B cell (primary cell): ENCODE measurements around the gene MBNL2. TPM values are rescaled to one million over a fixed set of nuclear protein-coding genes. Genes with fewer than 3 reads are reported as not detected.

Source experiments
- ATAC-seq: fragments of 200-7000 bp; cut with Tn5 transposase; one replicate; pipeline ENCODE4 v1.10.0; 2021; ENCODE audit warnings: low read depth, mild to moderate bottlenecking, moderate number of reproducible peaks, moderate library complexity
- CTCF ChIA-PET: fragments of 350-600 bp; sonication (Branson Sonifier 250); formaldehyde crosslinking; loops from one replicate; lab custom pipeline; 2021; ENCODE audit warnings: antibody characterized with exemption, inconsistent platforms; lab: Charles Lee
- POLR2A ChIA-PET: fragments of 350-600 bp; sonication (Branson Sonifier 250); formaldehyde crosslinking; loops from one replicate; lab custom pipeline; 2021; ENCODE audit warnings: antibody characterized with exemption; lab: Charles Lee
- DNase-seq: peaks from one replicate; pipeline ENCODE4 v3.0.0; 2013
- H2AFZ ChIP-seq: 2 replicates; pipeline ENCODE4 v1.6.1; 2012; ENCODE audit warnings: mild to moderate bottlenecking, low read depth, low read length; ENCODE audit not compliant: insufficient read depth, poor library complexity, severe bottlenecking
- H3K27ac ChIP-seq, 2 donors: 1 replicate in 1 of 2; 2 replicates in 1 of 2; pipeline ENCODE4 v1.5.1; 2012 to 2013; ENCODE audit warnings: low read length in 2 of 2, mild to moderate bottlenecking in 2 of 2, moderate library complexity in 1 of 2
- H3K27me3 ChIP-seq, 4 experiments: fragments of 200-600 bp in 1 of 4; sonication (generic) in 1 of 4; replicated peaks in 1 of 4; 1 replicate in 2 of 4; 2 replicates in 2 of 4; pipeline versions ENCODE4 v1.6.1 to v1.7.0; 2013 to 2016; ENCODE audit warnings: low read length in 3 of 4, mild to moderate bottlenecking in 2 of 4, mixed read lengths in 1 of 4, moderate library complexity in 1 of 4; ENCODE audit not compliant: insufficient read depth in 4 of 4, control insufficient read depth in 3 of 4; ENCODE audit errors: control extremely low read depth in 1 of 4
- H3K36me3 ChIP-seq, 2 experiments: replicated peaks in 1 of 2; 1 replicate in 1 of 2; 2 replicates in 1 of 2; pipeline versions ENCODE4 v1.6.1 to v1.7.1; 2013; ENCODE audit warnings: low read length in 1 of 2; ENCODE audit not compliant: insufficient read depth in 2 of 2, control insufficient read depth in 1 of 2; ENCODE audit errors: control extremely low read depth in 1 of 2, extremely low read depth in 1 of 2
- H3K4me1 ChIP-seq, 2 donors: fragments of 200-600 bp in 1 of 2; sonication (generic) in 1 of 2; 1 replicate in 1 of 2; 2 replicates in 1 of 2; pipeline versions ENCODE4 v1.5.1 to v1.6.1; 2013 to 2017; ENCODE audit warnings: low read length in 2 of 2; ENCODE audit not compliant: control insufficient read depth in 2 of 2, insufficient read depth in 2 of 2
- H3K4me2 ChIP-seq: replicated peaks from 2 replicates; pipeline ENCODE3; 2012; ENCODE audit warnings: mild to moderate bottlenecking, low read depth, low read length; ENCODE audit not compliant: poor library complexity, severe bottlenecking
- H3K4me3 ChIP-seq, 5 experiments: fragments of 200-600 bp in 1 of 5; sonication (generic) in 1 of 5; 1 replicate in 3 of 5; 2 replicates in 2 of 5; pipeline versions ENCODE4 v1.5.1 to v1.7.0; 2011 to 2016; ENCODE audit warnings: low read length in 4 of 5, mild to moderate bottlenecking in 4 of 5, low read depth in 2 of 5, control low read depth in 1 of 5, moderate library complexity in 1 of 5; ENCODE audit not compliant: insufficient read depth in 1 of 5; ENCODE audit errors: control extremely low read depth in 1 of 5, extremely low read depth in 1 of 5
- H3K79me2 ChIP-seq: fragments of 200-600 bp; sonication (generic); one replicate; pipeline ENCODE4 v1.6.0; 2016; ENCODE audit warnings: low read length; ENCODE audit not compliant: control insufficient read depth, insufficient read depth
- H3K9ac ChIP-seq: fragments of 200-600 bp; sonication (generic); 2 replicates; pipeline ENCODE4 v1.6.1; 2017; ENCODE audit warnings: mild to moderate bottlenecking, low read length, moderate library complexity
- H3K9me3 ChIP-seq, 3 donors: one replicate each; pipeline versions ENCODE4 v1.6.1 to v1.7.1; 2013; ENCODE audit warnings: low read length in 2 of 3; ENCODE audit not compliant: control insufficient read depth in 2 of 3, insufficient read depth in 1 of 3; ENCODE audit errors: control extremely low read depth in 1 of 3
- H4K20me1 ChIP-seq: 2 replicates; pipeline ENCODE4 v1.6.0; 2012; ENCODE audit warnings: mild to moderate bottlenecking, low read length; ENCODE audit not compliant: insufficient read depth, control insufficient read depth, poor library complexity, severe bottlenecking
- H3K27ac Mint-ChIP-seq: one replicate; pipeline ENCODE4 v1.8.0; 2021; ENCODE audit warnings: mixed read lengths
- H3K27me3 Mint-ChIP-seq: one replicate; pipeline ENCODE4 v1.8.0; 2021; ENCODE audit warnings: mixed read lengths
- H3K4me1 Mint-ChIP-seq: one replicate; pipeline ENCODE4 v1.8.0; 2021; ENCODE audit warnings: mixed read lengths
- H3K4me3 Mint-ChIP-seq: one replicate; pipeline ENCODE4 v1.8.0; 2021; ENCODE audit warnings: mixed read lengths
- H3K9me3 Mint-ChIP-seq: one replicate; pipeline ENCODE4 v1.8.0; 2022; ENCODE audit warnings: mixed read lengths; ENCODE audit not compliant: insufficient read depth
- EZH2 ChIP-seq: IDR thresholded peaks from 2 replicates; pipeline ENCODE4 v1.6.1; 2012; ENCODE audit warnings: borderline replicate concordance, low read depth, mild to moderate bottlenecking, moderate library complexity, low read length; ENCODE audit not compliant: insufficient read depth, poor library complexity, severe bottlenecking
- WGBS: methylation state at CpG from one replicate; pipeline ENCODE4 v1.1.5; 2013; ENCODE audit warnings: missing lambda C conversion rate; ENCODE audit not compliant: insufficient coverage; 5-methylcytosine and 5-hydroxymethylcytosine counted together
- intact Hi-C: fragments of 100-400 bp; cut with micrococcal nuclease; formaldehyde crosslinking; loops from one replicate; pipeline ENCODE4 v1.10.0; 2022
- polyA plus RNA-seq: library from polyadenylated mRNA; depleted of rRNA; stranded (reverse); fragments of >200 nt; gene quantifications from 2 replicates; pipeline ENCODE4 v1.2.3, GENCODE V29; 2012
- total RNA-seq, 2 donors: library from RNA; stranded (reverse); fragments of 120-200 nt in 1 of 2; gene quantifications; 1 replicate in 1 of 2; 2 replicates in 1 of 2; pipeline versions ENCODE4 v1.2.3 to v1.2.4, GENCODE V29; 2013 to 2022
- TF ChIP-seq, protein P1 (sequence below): fragments of 200-600 bp; IDR thresholded peaks from one replicate; pipeline ENCODE4 v1.8.0; 2022; ENCODE audit warnings: antibody characterized with exemption, mild to moderate bottlenecking

The MBNL2 gene
- total and polyA plus RNA-seq, 2 donors (not counting 1 experiment from before 2014, with no cell fraction given), result 6.9 to 50.1 TPM

DNA sequence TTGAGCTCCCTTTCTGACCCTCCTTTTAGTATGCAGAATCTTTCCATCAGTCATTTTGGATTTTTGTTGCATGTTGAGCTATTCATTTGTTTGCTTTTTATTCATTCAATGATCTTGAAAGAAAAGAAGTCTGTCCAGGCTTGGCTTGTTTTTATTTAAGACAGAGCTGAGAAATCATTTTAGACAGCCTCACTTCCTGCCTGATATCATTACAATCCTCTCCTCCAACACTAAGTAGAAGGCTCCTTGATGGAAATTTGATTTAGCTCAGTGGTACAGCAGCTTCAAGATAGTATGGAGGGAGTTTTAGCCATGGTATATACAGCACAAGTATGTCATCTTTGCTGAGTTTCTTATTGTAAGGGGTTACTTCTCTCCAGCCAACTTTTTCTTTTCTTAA, 28.4 kb downstream of the MBNL2 start:
- H3K27me3 ChIP-seq, result no peaks in the 10 kb centered on the region
- Mint-ChIP-seq H3K4me3 (no peak overlapping the region), H3K9me3 (no peaks in the 10 kb centered on the region), H3K27ac (no peak overlapping the region), H3K4me1 (peaks cover 28% of the 10 kb centered on the region), H3K27me3 (no peaks in the 10 kb centered on the region)
- TF ChIP-seq, protein P1, sequence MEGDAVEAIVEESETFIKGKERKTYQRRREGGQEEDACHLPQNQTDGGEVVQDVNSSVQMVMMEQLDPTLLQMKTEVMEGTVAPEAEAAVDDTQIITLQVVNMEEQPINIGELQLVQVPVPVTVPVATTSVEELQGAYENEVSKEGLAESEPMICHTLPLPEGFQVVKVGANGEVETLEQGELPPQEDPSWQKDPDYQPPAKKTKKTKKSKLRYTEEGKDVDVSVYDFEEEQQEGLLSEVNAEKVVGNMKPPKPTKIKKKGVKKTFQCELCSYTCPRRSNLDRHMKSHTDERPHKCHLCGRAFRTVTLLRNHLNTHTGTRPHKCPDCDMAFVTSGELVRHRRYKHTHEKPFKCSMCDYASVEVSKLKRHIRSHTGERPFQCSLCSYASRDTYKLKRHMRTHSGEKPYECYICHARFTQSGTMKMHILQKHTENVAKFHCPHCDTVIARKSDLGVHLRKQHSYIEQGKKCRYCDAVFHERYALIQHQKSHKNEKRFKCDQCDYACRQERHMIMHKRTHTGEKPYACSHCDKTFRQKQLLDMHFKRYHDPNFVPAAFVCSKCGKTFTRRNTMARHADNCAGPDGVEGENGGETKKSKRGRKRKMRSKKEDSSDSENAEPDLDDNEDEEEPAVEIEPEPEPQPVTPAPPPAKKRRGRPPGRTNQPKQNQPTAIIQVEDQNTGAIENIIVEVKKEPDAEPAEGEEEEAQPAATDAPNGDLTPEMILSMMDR, result no peak
- TF ChIP-seq EZH2, result no peak
- intact Hi-C loops, result no loop called here
- peaks cover 61% of the 10 kb centered on the region for H3K79me2 ChIP-seq
- H4K20me1 ChIP-seq, result peaks cover 74% of the 10 kb centered on the region
- DNase-seq (no peak), ATAC-seq (no peak)
- no peak overlapping the region for H2AFZ ChIP-seq
- no peak overlapping the region for H3K4me3 ChIP-seq
- no peaks in the 10 kb centered on the region for H3K36me3 ChIP-seq
- no peaks in the 10 kb centered on the region for H3K9me3 ChIP-seq
- H3K4me2 ChIP-seq, result no peak overlapping the region
- no peak overlapping the region for H3K27ac ChIP-seq
- no peak overlapping the region for H3K9ac ChIP-seq
- ChIA-PET CTCF (no interaction called here), POLR2A (no interaction called here)
- H3K4me1 ChIP-seq, result peaks cover 0 to 2% of the 10 kb centered on the region in 2 donors

DNA sequence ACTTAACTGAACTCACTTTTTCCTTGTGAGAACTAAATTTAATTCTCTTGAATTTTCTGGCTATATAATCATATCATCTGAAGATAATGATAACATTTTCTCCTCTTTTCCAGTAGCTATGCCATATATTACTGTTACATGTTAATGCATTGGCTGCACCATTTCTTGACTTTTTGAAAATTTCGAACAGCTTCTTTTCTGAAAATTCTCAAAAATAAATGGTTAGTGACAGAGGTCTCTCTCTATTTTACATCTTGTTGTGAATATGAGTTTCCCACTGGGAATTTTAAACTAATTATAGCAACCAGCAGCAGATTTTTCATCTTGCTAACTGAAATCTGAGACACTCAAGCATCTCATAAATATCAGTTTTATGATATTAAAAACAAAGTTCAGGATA, 30.6 kb downstream of the MBNL2 start:
- H3K27me3 Mint-ChIP-seq, result no peaks in the 10 kb centered on the region
- ATAC-seq, result no peak
- H3K4me3 Mint-ChIP-seq, result no peak overlapping the region
- H3K4me1 Mint-ChIP-seq, result peaks cover 38% of the 10 kb centered on the region
- H4K20me1 ChIP-seq, result peaks cover 75% of the 10 kb centered on the region
- H3K9me3 Mint-ChIP-seq, result no peaks in the 10 kb centered on the region
- no peak overlapping the region for H3K9ac ChIP-seq
- H3K79me2 ChIP-seq, result peaks cover 68% of the 10 kb centered on the region
- no peak overlapping the region for H3K4me3 ChIP-seq
- ChIA-PET CTCF (no interaction called here), POLR2A (no interaction called here)
- no peak overlapping the region for H3K27ac Mint-ChIP-seq
- H3K4me1 ChIP-seq, result peaks cover 2 to 10% of the 10 kb centered on the region in 2 donors
- H3K27ac ChIP-seq, result no peak overlapping the region
- H3K36me3 ChIP-seq, result no peaks in the 10 kb centered on the region
- intact Hi-C loops, result no loop called here
- no peak overlapping the region for H3K4me2 ChIP-seq
- no peaks in the 10 kb centered on the region for H3K27me3 ChIP-seq
- WGBS, result no CpG with 5 or more reads among the region's 1 CpG
- TF ChIP-seq, protein P1, result no peak
- TF ChIP-seq EZH2, result no peak
- no peak for DNase-seq
- no peaks in the 10 kb centered on the region for H3K9me3 ChIP-seq
- no peak overlapping the region for H2AFZ ChIP-seq
